ENCODE results near the gene NF2.

DNA sequence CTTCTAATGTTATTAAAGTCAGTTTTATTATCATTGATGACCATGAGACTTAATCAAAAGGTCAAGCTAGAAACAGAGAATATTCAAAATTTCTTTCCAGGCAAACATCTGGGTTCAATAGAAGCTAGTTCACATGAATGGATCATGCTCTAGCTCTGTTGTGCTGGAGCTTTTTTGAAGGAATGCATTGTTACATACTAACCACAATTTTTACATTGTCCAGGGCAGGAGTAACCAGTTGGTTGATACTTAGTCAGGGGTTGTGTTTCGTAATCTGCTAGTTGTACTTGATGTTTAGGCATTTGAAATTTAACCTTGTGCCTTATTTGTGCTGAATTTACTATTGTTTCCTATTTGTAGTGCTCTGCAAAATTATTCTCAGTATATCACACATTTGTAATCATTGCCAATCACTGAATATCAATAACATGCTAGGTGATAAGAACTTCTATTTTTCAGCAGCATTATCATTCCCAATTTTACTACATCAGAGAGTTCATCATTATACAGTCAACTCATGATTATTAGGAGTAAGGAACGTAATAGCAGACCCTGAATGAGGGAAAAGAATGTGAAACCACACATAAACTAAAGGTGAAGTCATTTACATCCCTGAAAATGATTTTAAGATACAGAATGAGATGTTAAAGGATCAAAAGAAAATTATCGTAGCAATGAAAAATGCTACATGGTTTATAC lies 23.2 kb downstream of the NF2 start:
- TF ChIP-seq, protein P1, sequence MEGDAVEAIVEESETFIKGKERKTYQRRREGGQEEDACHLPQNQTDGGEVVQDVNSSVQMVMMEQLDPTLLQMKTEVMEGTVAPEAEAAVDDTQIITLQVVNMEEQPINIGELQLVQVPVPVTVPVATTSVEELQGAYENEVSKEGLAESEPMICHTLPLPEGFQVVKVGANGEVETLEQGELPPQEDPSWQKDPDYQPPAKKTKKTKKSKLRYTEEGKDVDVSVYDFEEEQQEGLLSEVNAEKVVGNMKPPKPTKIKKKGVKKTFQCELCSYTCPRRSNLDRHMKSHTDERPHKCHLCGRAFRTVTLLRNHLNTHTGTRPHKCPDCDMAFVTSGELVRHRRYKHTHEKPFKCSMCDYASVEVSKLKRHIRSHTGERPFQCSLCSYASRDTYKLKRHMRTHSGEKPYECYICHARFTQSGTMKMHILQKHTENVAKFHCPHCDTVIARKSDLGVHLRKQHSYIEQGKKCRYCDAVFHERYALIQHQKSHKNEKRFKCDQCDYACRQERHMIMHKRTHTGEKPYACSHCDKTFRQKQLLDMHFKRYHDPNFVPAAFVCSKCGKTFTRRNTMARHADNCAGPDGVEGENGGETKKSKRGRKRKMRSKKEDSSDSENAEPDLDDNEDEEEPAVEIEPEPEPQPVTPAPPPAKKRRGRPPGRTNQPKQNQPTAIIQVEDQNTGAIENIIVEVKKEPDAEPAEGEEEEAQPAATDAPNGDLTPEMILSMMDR (IDR thresholded peaks at IDR 0.05), result no peak
- no peak for TF ChIP-seq TCF7L2 (IDR thresholded peaks at IDR 0.05; ENCODE audit: low read depth, low read length)
